Measurements from ENCODE around the gene MVP.

GRCh38 chr16:29883987-29884386 is 63.7 kb downstream of the MVP start:
- TF ChIP-seq CTCF (IDR thresholded peaks at IDR 0.05) (no peak), POLR2A (IDR thresholded peaks at IDR 0.05) (no peak), POLR2AphosphoS5 (IDR thresholded peaks at IDR 0.05; ENCODE audit: insufficient read depth in 1 of 2, low read depth in 1 of 2) (no peak)
